GM23248 (cell line): ENCODE measurements around the gene STAB2.

Experiments
- EZH2 ChIP-seq: fragments of 200-600 bp; sonication (generic); IDR thresholded peaks from 2 replicates; pipeline ENCODE4 v1.6.1; 2018; ENCODE audit warnings: antibody characterized with exemption, mild to moderate bottlenecking; ENCODE audit not compliant: insufficient read depth, poor library complexity, severe bottlenecking
- EZH2phosphoT487 ChIP-seq: fragments of 200-600 bp; sonication (generic); IDR thresholded peaks from 2 replicates; pipeline ENCODE4 v1.6.1; 2018; ENCODE audit warnings: antibody characterized with exemption, moderate library complexity, mild to moderate bottlenecking, low read depth; ENCODE audit not compliant: insufficient read depth

DNA sequence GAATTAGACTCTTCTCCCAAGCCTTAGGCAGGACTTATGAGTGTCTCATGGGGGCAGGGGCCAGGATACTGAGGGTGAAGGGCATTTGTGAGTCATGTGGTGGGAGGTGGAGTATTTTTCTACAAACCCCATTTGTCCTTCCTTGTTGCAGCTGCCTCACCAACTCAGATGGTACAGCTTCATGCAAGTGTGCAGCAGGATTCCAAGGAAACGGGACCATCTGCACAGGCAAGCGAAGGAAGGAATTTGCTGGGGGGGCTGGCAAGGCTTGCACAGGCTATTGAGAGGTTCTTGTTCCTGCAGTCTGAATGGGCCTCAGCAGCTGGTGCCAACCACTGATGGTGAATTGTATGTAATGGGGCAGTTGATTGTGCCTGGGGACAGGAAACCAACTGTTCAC lies 125.1 kb downstream of the STAB2 start:
- TF ChIP-seq EZH2phosphoT487 (no peak), EZH2 (no peak)
